NCI-H82 treated with DMSO at 0.1 percent for 48 hours (cell line): ENCODE results near the gene TSHZ2.
"Not testable (repeated sequence)": the region's sequence is repeated elsewhere in the genome, so short reads cannot be mapped to it uniquely, and the experiment has no call there.

ENCODE experiments used
- DNase-seq: peaks from one replicate; lab custom pipeline; 2025; ENCODE audit not compliant: unreplicated experiment; lab: John Stamatoyannopoulos, UW

Gene TSHZ2

GRCh38 chr20:53081916-53082863 is 110.0 kb downstream of the TSHZ2 start:
- no peak for DNase-seq

DNA sequence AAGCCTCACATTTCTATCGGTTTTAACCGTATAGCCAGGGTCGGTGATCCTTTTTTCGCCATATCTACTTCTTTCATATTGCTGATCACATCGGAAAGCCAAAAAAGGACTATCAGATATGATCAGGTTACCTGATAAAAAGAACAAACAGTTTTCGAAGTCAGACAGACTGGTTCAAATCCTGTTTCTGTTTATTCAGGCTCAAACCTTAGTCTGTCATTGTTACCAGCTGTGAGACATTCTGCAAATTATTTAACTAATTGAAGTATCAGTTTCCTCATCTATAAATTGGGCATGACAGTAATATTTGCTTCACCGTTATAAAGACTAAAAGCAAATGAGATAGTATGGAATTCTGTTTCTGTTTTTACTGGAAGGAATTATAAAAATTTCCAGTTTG is 111.3 kb downstream of the TSHZ2 start:
- DNase-seq, result no peak

DNA sequence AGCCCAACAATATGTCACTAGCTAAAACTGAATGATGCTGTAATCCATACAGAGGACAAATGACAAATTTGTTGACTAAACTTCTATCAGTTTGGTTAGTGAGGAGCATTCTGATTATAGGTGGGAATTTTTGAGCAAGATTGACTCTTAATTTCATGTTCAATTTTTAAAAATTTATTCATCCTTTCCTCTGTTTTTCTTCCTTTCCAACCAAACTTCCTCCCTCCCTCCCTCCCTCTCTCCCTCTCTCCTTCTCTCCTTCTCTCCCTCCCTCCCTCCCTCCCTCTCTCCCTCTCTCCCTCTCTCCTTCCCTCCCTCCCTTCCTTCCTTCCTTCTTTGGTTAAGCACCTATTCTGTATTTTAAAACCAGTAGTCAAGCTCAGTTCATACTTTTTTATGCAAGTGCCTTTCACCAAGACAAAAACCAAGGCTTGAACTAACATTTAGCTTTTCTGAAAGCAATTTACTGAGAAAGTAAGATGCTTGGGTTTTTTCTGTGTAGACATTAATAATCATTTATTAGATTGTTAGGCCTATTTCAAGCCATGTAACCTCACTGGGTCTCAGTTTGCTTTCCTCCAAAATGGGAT is 112.3 kb downstream of the TSHZ2 start:
- DNase-seq, result no peak

GRCh38 chr20:53085720-53086119 is 113.6 kb downstream of the TSHZ2 start:
- DNase-seq, result no peak

DNA sequence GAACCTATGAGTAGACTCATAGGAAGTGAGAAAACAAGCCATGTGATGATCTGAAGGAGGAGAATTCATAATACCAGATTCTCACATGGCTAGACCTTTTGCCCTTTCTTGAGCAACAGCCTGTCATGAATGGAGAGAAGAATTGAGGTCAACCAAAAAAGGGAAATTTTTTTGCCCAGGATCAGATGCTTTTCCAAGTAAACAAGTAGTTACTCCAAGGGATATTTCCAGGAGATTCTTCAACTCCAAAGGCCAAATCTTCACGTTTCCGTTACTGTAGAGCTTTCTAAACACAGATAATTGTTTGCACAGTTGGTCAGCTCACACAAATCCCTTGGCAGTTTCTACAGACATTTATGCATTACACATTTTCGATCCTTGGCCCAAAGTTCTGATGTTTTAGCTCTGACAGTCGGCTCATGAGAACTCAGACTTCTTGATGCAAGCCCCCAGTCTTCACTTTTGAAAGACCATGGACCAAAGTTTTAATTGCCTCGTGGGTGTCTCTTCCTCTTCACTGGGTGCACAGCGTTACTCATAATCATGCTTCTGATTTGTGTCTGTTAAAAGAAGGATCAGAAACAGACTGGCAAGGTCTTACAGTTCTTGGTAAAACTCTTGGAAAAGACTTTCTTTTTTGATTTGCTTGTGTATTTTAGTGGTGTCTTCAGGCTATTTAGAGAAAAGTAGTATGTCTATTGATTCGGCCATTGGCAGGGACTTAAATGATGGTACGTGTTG is 115.0 kb downstream of the TSHZ2 start:
- DNase-seq, result no peak

DNA sequence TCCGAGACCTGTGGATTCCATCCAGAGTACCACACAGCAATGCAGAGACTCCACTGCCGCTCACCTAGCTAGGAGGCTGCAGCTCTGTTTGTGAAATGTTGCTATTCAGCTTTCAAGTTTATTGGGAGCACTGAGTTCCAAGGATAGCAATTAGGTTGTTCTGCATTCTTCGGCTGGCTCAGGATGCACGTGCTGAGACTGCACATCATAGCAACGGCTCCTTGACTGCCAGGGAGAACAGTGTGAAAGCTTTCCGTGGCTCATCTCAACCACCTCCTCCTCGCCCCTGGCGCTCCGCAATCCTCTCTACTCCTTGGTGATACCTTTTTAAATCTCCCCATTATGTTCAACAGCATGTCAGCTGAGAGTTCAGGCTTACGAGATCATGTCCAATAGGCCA is 116.6 kb downstream of the TSHZ2 start:
- DNase-seq, result no peak

DNA sequence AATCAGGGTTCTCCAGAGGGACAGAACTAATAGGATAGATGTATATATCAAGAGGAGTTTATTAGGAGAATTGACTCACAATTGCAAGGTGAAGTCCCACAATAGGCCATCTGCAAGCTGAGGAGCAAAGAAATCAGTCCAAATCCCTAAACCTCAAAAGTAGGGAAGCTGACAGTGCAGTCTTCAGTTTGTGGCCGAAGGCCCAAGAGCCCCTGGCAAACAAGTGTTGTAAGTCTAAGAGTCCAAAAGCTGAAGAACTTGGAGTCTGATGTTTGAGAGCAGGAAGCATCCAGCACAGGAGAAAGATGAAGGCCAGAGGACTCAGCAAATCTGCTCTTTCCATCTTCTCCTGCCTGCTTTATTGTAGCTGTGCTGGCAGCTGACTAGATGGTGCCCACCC is 117.7 kb downstream of the TSHZ2 start:
- not testable (repeated sequence) for DNase-seq

GRCh38 chr20:53091789-53092188 is 119.6 kb downstream of the TSHZ2 start:
- DNase-seq, result no peak

- no peak for DNase-seq
Measured at GRCh38 chr20:53092772-53093300, 120.7 kb downstream of the TSHZ2 start.

DNA sequence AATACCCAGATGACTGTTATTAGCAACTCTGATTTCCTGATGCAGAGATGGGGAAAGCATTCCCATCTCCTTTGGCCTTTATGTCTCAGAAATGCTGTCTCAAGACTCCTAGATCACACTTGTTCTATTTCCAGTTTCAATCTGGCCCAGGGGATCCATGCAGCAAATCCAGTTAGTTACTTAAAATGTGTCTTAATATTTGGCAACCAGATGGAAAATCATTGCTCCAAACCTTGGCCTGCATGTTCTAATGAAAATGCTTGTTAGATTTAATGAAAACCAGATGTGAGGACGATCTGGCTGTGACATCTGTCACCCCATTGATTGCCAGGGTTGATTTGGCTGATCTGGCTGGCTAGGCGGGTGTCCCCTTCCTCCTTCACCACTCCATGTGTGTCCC is 125.2 kb downstream of the TSHZ2 start:
- peak; percentile 7 for DNase-seq

- no peak for DNase-seq
Measured at GRCh38 chr20:53097791-53098190, 125.6 kb downstream of the TSHZ2 start.

- no peak for DNase-seq
Measured at GRCh38 chr20:53098621-53099020, 126.5 kb downstream of the TSHZ2 start.

- DNase-seq, result no peak
Measured at GRCh38 chr20:53099856-53100255, 127.7 kb downstream of the TSHZ2 start.

- DNase-seq, result no peak
Measured at GRCh38 chr20:53100476-53100911, 128.3 kb downstream of the TSHZ2 start.

DNA sequence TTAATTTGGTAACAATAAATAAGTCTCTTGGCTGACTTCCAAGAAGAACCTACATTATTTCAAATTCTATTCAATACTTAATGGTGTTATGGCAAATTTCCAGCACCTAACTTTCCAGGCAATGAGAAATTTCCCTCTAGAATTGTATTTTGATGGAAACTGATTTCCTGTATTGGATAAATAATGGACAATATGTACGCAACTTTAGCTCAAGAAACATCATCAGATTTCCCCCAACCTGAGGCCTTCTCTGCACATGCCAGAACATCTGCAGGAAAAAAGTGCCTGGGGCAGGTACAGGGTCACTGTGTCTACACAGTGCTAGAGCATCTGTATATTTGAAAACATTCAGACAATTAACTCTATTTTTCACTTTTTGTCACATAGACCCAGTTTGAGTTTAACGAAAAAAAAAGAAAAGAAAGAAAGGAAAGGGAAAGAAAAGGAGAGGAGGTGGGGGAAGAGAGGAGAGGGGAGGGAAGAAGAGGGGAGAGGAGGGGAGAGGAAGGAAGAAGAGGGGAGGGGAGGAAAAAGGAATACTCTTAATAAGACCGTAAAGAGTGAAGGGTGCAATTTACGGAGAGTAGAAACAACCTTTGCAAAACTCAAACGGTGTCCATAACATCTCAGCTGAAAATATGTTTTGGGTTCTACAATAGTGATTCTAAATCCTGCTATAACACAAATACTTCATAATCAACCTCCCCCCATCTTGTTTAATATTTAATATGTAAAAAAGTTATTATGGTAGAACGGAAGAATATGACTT is 130.0 kb downstream of the TSHZ2 start:
- DNase-seq, result no peak

GRCh38 chr20:53103124-53103523 is 131.0 kb downstream of the TSHZ2 start:
- no peak for DNase-seq

- DNase-seq, result no peak
Measured at GRCh38 chr20:53104884-53105283, 132.7 kb downstream of the TSHZ2 start.

- no peak for DNase-seq
Measured at GRCh38 chr20:53116733-53117132, 144.6 kb downstream of the TSHZ2 start.

- no peak for DNase-seq
Measured at GRCh38 chr20:53122853-53123252, 150.7 kb downstream of the TSHZ2 start.

DNA sequence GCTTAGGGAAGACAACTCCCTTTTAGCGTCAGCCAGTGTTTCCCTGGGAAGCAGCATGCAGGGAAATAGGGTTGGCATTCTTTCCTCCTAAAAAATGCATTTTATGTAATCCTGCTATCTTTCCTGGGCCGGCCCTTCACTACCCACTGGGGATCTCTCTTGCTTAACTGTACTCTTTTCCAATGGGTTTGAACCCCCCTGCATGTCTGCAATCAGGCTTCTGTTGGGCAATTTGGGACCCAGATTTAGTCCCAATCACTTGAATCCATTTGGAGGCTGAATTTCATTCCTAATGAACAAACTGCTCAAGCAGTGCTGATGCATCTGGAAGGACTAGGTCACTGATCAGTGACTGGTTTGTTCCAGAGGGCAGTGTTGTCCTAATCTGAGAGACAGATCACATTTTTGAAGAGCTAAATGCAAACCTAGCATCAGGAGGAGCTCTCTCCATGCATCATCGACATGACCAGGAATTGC is 152.0 kb downstream of the TSHZ2 start:
- DNase-seq, result no peak

DNA sequence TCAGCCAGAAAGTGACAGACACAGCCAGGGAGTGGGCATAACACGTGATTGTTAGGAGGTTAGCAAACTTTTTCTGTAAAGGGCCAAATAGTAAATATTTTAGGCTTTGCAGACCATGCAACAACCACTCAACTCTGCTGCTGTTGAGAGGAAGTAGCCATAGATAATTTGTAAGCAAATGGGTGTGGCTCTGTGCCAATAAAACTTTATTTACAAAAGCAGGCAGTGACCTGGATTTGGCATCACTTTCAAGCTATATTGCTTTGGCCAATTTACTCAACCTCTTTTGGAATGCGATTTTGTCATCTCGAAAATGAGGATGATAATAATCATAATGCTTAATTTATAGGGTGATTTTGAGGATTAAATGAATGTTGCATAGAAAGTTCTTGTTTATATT is 152.6 kb downstream of the TSHZ2 start:
- DNase-seq, result no peak
